Breast epithelium (tissue), 3 donors: ENCODE data around the gene PCSK2.

Source experiments
- CTCF ChIP-seq, 3 donors: fragments of 450-650 bp; IDR thresholded peaks; one replicate each; pipeline ENCODE4 v1.5.1; 2016 to 2017; ENCODE audit warnings: antibody characterized with exemption in 3 of 3, mild to moderate bottlenecking in 3 of 3, moderate library complexity in 3 of 3
- POLR2A ChIP-seq: fragments of 450-650 bp; IDR thresholded peaks from one replicate; pipeline ENCODE4 v1.6.1; 2016; ENCODE audit warnings: antibody characterized with exemption, mild to moderate bottlenecking, moderate library complexity

GRCh38 chr20:17530716-17531664 is 304.1 kb downstream of the PCSK2 start, which contains the start of gene BFSP1:
- TF ChIP-seq POLR2A (no peak), CTCF (IDR thresholded peaks at IDR 0.05) (peak in 1 of 3 donors; percentile 8)
